ENCODE results near the gene ANXA1. TPM values are rescaled to one million over a fixed set of nuclear protein-coding genes. Genes with fewer than 3 reads are reported as not detected.

Gene ANXA1
- total RNA-seq, 2 experiments from 2014 or later: 310 to 317 TPM

GRCh38 chr9:73156865-73157187 is 5.2 kb downstream of the ANXA1 start:
- Mint-ChIP-seq H3K9me3 (no peaks in the 10 kb centered on the region), H3K27me3 (no peaks in the 10 kb centered on the region), H3K36me3 (ENCODE audit: low read depth) (peaks cover 59% of the 10 kb centered on the region), H3K4me1 (ENCODE audit: low read depth) (peaks cover 70% of the 10 kb centered on the region), H3K4me3 (peak overlapping the region; percentile 76), H3K27ac (peak overlapping the region; percentile 48)
- H3K27ac ChIP-seq (ENCODE audit: low read depth in 1 of 2, low read length in 2 of 2): no peak overlapping the region
- H3K4me3 ChIP-seq (ENCODE audit: low read length): no peak overlapping the region
- TF ChIP-seq, protein P1, sequence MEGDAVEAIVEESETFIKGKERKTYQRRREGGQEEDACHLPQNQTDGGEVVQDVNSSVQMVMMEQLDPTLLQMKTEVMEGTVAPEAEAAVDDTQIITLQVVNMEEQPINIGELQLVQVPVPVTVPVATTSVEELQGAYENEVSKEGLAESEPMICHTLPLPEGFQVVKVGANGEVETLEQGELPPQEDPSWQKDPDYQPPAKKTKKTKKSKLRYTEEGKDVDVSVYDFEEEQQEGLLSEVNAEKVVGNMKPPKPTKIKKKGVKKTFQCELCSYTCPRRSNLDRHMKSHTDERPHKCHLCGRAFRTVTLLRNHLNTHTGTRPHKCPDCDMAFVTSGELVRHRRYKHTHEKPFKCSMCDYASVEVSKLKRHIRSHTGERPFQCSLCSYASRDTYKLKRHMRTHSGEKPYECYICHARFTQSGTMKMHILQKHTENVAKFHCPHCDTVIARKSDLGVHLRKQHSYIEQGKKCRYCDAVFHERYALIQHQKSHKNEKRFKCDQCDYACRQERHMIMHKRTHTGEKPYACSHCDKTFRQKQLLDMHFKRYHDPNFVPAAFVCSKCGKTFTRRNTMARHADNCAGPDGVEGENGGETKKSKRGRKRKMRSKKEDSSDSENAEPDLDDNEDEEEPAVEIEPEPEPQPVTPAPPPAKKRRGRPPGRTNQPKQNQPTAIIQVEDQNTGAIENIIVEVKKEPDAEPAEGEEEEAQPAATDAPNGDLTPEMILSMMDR (IDR thresholded peaks at IDR 0.05): no peak
- CTCF ChIA-PET: interaction anchor here (1.2 kb wide), 1 partner anchor 49 kb away, joined by 4 read pairs; no protein-coding TSS in a partner anchor
- no peaks in the 10 kb centered on the region for H3K27me3 ChIP-seq (ENCODE audit: control insufficient read depth in 1 of 2, insufficient read depth in 2 of 2, low read length in 2 of 2)
- POLR2A ChIA-PET: no interaction called here
- peaks cover 22% of the 10 kb centered on the region for H3K4me1 ChIP-seq (ENCODE audit: insufficient read depth, low read length)
- intact Hi-C loops (cut with DNase I, micrococcal nuclease): no loop called here
- no peak for DNase-seq
- H3K9me3 ChIP-seq (ENCODE audit: control insufficient read depth in 1 of 2, insufficient read depth in 1 of 2, low read length in 2 of 2): no peaks in the 10 kb centered on the region
- peaks cover 46% of the 10 kb centered on the region for H3K36me3 ChIP-seq (ENCODE audit: insufficient read depth, low read length)
- ATAC-seq (ENCODE audit: poor library complexity): no peak

- Histone ChIP-seq H3K27me3 (ENCODE audit: control insufficient read depth in 1 of 2, insufficient read depth in 2 of 2, low read length in 2 of 2) (no peaks in the 10 kb centered on the region), H3K4me3 (ENCODE audit: low read length) (no peak overlapping the region), H3K9me3 (ENCODE audit: control insufficient read depth in 1 of 2, insufficient read depth in 1 of 2, low read length in 2 of 2) (no peaks in the 10 kb centered on the region), H3K27ac (ENCODE audit: low read depth in 1 of 2, low read length in 2 of 2) (no peak overlapping the region), H3K36me3 (ENCODE audit: insufficient read depth, low read length) (peaks cover 56% of the 10 kb centered on the region), H3K4me1 (ENCODE audit: insufficient read depth, low read length) (peaks cover 23% of the 10 kb centered on the region)
- TF ChIP-seq, protein P1 (IDR thresholded peaks at IDR 0.05): no peak
- no peaks in the 10 kb centered on the region for H3K9me3 Mint-ChIP-seq
- intact Hi-C loops (cut with DNase I, micrococcal nuclease): no loop called here
- H3K27me3 Mint-ChIP-seq: no peaks in the 10 kb centered on the region
- CTCF ChIA-PET: interaction anchor here (1.0 to 1.2 kb wide), 3 partner anchors 13 to 50 kb away, joined by 3 to 4 read pairs (median 3); no protein-coding TSS in a partner anchor
- peaks cover 60% of the 10 kb centered on the region for H3K4me1 Mint-ChIP-seq (ENCODE audit: low read depth)
- POLR2A ChIA-PET: interaction anchor here (0.6 to 1.2 kb wide), 2 partner anchors 13 to 1871 kb away, joined by 3 read pairs; no protein-coding TSS in a partner anchor
- peaks cover 61% of the 10 kb centered on the region for H3K36me3 Mint-ChIP-seq (ENCODE audit: low read depth)
- H3K4me3 Mint-ChIP-seq: peak overlapping the region; percentile 2
- DNase-seq (no peak), ATAC-seq (ENCODE audit: poor library complexity) (no peak)
- H3K27ac Mint-ChIP-seq: peak overlapping the region; percentile 58
These were observed 6.1 kb downstream of the ANXA1 start for GRCh38 chr9:73157811-73158210.

DNA sequence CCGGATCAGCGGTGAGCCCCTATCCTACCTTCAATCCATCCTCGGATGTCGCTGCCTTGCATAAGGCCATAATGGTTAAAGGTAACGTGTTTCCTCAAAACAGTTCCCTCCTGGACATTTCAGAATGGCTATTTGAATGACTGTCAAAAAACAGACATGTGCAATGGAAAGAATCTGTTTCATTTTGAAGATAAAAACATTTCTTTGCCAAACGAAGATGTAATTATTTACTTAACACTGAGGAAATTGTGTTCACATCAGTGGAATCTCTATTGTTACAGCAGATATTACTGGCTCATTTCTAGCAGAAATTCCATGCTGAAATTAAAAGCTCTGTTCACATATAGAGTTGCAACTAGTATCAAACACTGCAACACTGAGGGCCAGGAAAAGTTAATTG is 7.1 kb downstream of the ANXA1 start:
- ChIA-PET POLR2A (no interaction called here), CTCF (no interaction called here)
- no peak overlapping the region for H3K4me3 ChIP-seq (ENCODE audit: low read length)
- Mint-ChIP-seq H3K27ac (peak overlapping the region; percentile 58), H3K9me3 (no peaks in the 10 kb centered on the region), H3K4me1 (ENCODE audit: low read depth) (peaks cover 51% of the 10 kb centered on the region), H3K4me3 (peak overlapping the region; percentile 30), H3K36me3 (ENCODE audit: low read depth) (peaks cover 67% of the 10 kb centered on the region), H3K27me3 (no peaks in the 10 kb centered on the region)
- no peaks in the 10 kb centered on the region for H3K27me3 ChIP-seq (ENCODE audit: control insufficient read depth in 1 of 2, insufficient read depth in 2 of 2, low read length in 2 of 2)
- ATAC-seq (ENCODE audit: poor library complexity): no peak
- peaks cover 65% of the 10 kb centered on the region for H3K36me3 ChIP-seq (ENCODE audit: insufficient read depth, low read length)
- no peak overlapping the region for H3K27ac ChIP-seq (ENCODE audit: low read depth in 1 of 2, low read length in 2 of 2)
- intact Hi-C loops (cut with DNase I, micrococcal nuclease): no loop called here
- no peak for DNase-seq
- TF ChIP-seq, protein P1 (IDR thresholded peaks at IDR 0.05): no peak
- no peaks in the 10 kb centered on the region for H3K9me3 ChIP-seq (ENCODE audit: control insufficient read depth in 1 of 2, insufficient read depth in 1 of 2, low read length in 2 of 2)
- H3K4me1 ChIP-seq (ENCODE audit: insufficient read depth, low read length): peaks cover 26% of the 10 kb centered on the region
